Measurements from ENCODE around the gene COQ7. TPM values are rescaled to one million over a fixed set of nuclear protein-coding genes. Genes with fewer than 3 reads are reported as not detected.

Gene COQ7
- total RNA-seq, 3 donors from 2014 or later: 30.3 to 34.2 (median 34.1) TPM

DNA sequence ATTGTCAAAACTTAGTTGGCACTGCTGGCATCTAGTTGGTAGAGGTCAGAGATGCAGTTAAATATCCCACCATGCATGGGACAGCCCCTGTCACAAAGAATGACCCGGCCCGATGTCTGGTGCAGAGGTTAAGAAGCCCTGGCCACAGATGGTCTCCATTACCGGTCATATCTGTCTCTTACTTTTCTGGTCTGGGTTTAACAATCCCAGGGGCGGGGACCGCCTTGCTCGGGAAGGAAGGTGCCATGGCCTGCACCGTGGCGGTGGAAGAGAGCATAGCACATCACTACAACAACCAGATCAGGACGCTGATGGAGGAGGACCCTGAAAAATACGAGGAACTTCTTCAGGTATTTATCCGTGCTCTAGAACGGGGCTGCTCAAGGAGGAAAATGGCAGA lies 8.1 kb downstream of the COQ7 start:
- H3K9me3 ChIP-seq: no peaks in the 10 kb centered on the region
- ATAC-seq (no peak), DNase-seq (no peak)
- intact Hi-C loops (cut with DNase I, micrococcal nuclease): loop anchor here in 1 of 2 donors (10.0 kb wide), 1 partner anchor 101 kb away; no protein-coding TSS in a partner anchor
- no peaks in the 10 kb centered on the region for H3K36me3 ChIP-seq (ENCODE audit: low read depth)
- no peak overlapping the region for H3K4me3 ChIP-seq
- no peaks in the 10 kb centered on the region for H3K4me1 ChIP-seq (ENCODE audit: low read depth)
- no peak for TF ChIP-seq CTCF (IDR thresholded peaks at IDR 0.05)

DNA sequence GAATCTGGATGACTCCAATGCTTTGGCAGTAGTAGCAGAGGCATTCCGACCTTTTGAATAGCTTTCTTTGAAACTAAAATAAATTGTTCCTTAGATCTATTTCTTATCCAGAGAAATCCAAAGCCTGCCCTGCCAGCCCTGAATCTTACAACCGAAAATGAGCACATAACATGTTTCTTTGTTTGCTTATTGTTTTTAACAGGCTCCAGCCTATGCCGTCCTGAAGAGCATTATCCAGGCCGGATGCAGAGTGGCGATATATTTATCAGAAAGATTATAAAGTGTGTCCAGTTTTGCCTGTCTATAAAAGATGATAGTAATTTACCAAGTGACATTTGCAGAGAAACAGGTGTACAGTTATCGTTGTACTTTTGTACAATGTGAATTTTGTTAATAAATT lies 10.5 kb downstream of the COQ7 start:
- DNase-seq: no peak
- intact Hi-C loops (cut with DNase I, micrococcal nuclease): loop anchor here in 1 of 2 donors (10.0 kb wide), 1 partner anchor 103 kb away; no protein-coding TSS in a partner anchor
- no peaks in the 10 kb centered on the region for H3K4me1 ChIP-seq (ENCODE audit: low read depth)
- H3K36me3 ChIP-seq (ENCODE audit: low read depth): no peaks in the 10 kb centered on the region
- H3K4me3 ChIP-seq: no peak overlapping the region
- no peak for TF ChIP-seq CTCF (IDR thresholded peaks at IDR 0.05)
- ATAC-seq: no peak
- H3K9me3 ChIP-seq: no peaks in the 10 kb centered on the region

- Histone ChIP-seq H3K36me3 (ENCODE audit: low read depth) (no peaks in the 10 kb centered on the region), H3K4me1 (ENCODE audit: low read depth) (peaks cover 7% of the 10 kb centered on the region), H3K4me3 (no peak overlapping the region), H3K9me3 (no peaks in the 10 kb centered on the region)
- no peak for TF ChIP-seq CTCF (IDR thresholded peaks at IDR 0.05)
- DNase-seq (no peak), ATAC-seq (no peak)
- intact Hi-C loops (cut with DNase I, micrococcal nuclease): no loop called here
These were observed 16.3 kb downstream of the COQ7 start for GRCh38 chr16:19083670-19084069.

- DNase-seq (no peak), ATAC-seq (no peak)
- Histone ChIP-seq H3K9me3 (no peaks in the 10 kb centered on the region), H3K36me3 (ENCODE audit: low read depth) (no peaks in the 10 kb centered on the region), H3K4me1 (ENCODE audit: low read depth) (peaks cover 7% of the 10 kb centered on the region), H3K4me3 (no peak overlapping the region)
- intact Hi-C loops (cut with DNase I, micrococcal nuclease): no loop called here
- TF ChIP-seq CTCF (IDR thresholded peaks at IDR 0.05): no peak
These were observed 16.7 kb downstream of the COQ7 start for GRCh38 chr16:19084139-19084538.

- H3K9me3 ChIP-seq: no peaks in the 10 kb centered on the region
- intact Hi-C loops (cut with DNase I, micrococcal nuclease): loop anchor here (5.0 kb wide), 3 partner anchors 82 to 417 kb away; partner anchors contain the start of gene SYT17 (in 1 of the 2)
- TF ChIP-seq CTCF (IDR thresholded peaks at IDR 0.05): no peak
- H3K4me1 ChIP-seq (ENCODE audit: low read depth): peaks cover 7% of the 10 kb centered on the region
- no peak overlapping the region for H3K4me3 ChIP-seq
- ATAC-seq (no peak), DNase-seq (no peak)
- no peaks in the 10 kb centered on the region for H3K36me3 ChIP-seq (ENCODE audit: low read depth)
These were observed 17.5 kb downstream of the COQ7 start for GRCh38 chr16:19084879-19085278.
